ENCODE data around the gene ASIC4.

DNA sequence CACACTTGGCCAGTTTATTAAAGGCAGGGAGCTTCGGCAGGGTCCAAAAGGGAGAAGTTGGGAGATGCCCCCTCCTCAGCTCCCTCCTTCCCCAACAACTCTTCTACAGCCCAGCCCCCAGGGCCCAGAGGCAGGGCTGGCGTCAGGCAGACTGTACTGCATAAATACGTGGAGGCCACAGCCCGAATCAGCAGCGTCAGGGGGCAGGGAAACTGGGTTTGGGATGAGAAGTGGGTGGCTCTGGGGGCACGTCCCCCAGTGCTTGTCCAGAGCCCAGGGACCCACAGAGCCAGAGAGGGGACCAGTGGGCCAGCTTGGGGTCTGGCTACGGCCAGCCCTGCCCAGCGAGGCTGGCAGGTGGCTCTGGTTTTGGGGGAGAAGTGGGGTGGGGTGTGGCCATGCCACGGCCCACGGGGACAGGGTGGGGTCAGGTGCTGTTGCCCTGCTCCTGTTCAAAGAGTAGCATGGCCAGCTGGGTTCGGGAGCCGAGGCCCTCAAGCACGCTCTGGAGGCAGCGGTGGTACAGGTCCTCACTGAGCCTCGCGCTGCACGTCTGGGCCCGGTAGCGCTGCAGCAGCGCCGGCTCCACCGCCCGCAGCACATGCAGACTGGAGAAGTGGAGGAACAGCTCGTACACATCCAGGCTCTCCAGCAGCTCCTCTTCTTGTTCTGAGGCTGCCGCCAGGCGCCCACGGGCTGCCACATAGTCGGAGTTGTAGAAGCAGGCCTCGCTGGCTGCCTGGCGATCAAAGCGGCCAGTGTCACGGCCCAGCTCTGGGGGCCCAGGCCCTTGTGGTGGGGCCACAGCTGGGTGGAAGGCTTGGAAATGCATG lies 24.9 kb downstream of the ASIC4 start:
- TF ChIP-seq, protein P1, sequence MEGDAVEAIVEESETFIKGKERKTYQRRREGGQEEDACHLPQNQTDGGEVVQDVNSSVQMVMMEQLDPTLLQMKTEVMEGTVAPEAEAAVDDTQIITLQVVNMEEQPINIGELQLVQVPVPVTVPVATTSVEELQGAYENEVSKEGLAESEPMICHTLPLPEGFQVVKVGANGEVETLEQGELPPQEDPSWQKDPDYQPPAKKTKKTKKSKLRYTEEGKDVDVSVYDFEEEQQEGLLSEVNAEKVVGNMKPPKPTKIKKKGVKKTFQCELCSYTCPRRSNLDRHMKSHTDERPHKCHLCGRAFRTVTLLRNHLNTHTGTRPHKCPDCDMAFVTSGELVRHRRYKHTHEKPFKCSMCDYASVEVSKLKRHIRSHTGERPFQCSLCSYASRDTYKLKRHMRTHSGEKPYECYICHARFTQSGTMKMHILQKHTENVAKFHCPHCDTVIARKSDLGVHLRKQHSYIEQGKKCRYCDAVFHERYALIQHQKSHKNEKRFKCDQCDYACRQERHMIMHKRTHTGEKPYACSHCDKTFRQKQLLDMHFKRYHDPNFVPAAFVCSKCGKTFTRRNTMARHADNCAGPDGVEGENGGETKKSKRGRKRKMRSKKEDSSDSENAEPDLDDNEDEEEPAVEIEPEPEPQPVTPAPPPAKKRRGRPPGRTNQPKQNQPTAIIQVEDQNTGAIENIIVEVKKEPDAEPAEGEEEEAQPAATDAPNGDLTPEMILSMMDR (conservative IDR thresholded peaks at IDR 0.05; ENCODE audit: low read depth, low read length) = no peak
- TF ChIP-seq EZH2 (IDR thresholded peaks at IDR 0.05; ENCODE audit: borderline replicate concordance, low read depth, low read length, poor library complexity, severe bottlenecking) = no peak

Data from A673 (cell line).